HEK293 (cell line): ENCODE data around the gene ATG101.
A peak's percentile ranks its signal among the peaks of the same experiment; 100 is the strongest.

Experiments
- CTCF ChIA-PET: fragments of 350-600 bp; formaldehyde crosslinking; extraction: SDS; loops from one replicate; lab custom pipeline; 2021; ENCODE audit warnings: antibody characterized with exemption; lab: Yijun Ruan, JAX
- POLR2A ChIA-PET: fragments of 300-600 bp; formaldehyde crosslinking; extraction: SDS; loops from one replicate; lab custom pipeline; 2020; ENCODE audit warnings: antibody characterized with exemption, inconsistent platforms; lab: Yijun Ruan, JAX
- H3K27ac ChIP-seq: fragments of 200-500 bp; sonication (Bioruptor generic); 2 replicates; pipeline ENCODE4 v1.5.1; 2014; ENCODE audit warnings: low read depth, low read length, control low read depth, inconsistent platforms; ENCODE audit errors: extremely low read depth
- H3K36me3 ChIP-seq, 2 experiments: fragments of 200-500 bp in 1 of 2; sonication (Bioruptor generic) in 1 of 2; 1 replicate in 1 of 2; 2 replicates in 1 of 2; pipeline ENCODE4 v1.5.1; 2014 to 2017; ENCODE audit warnings: inconsistent platforms in 2 of 2, low read length in 2 of 2; ENCODE audit not compliant: control insufficient read depth in 2 of 2, insufficient read depth in 1 of 2
- H3K4me1 ChIP-seq: fragments of 200-500 bp; sonication (Bioruptor generic); 2 replicates; pipeline ENCODE4 v1.5.1; 2014; ENCODE audit warnings: mild to moderate bottlenecking, low read length, inconsistent platforms; ENCODE audit not compliant: control insufficient read depth, insufficient read depth
- H3K4me3 ChIP-seq: 2 replicates; pipeline ENCODE4 v1.5.1; 2011; ENCODE audit warnings: low read depth, mild to moderate bottlenecking, control low read depth, low read length, moderate library complexity
- H3K9me3 ChIP-seq: fragments of 200-500 bp; sonication (Bioruptor generic); 2 replicates; pipeline ENCODE4 v1.5.1; 2014; ENCODE audit warnings: low read depth, low read length, inconsistent platforms; ENCODE audit not compliant: control insufficient read depth, insufficient read depth
- ELK4 ChIP-seq: IDR thresholded peaks from 2 replicates; pipeline ENCODE4 v1.6.1; 2011; ENCODE audit warnings: mild to moderate bottlenecking, low read depth, low read length, borderline replicate concordance
- GLI4 ChIP-seq: fragments of 450-650 bp; formaldehyde crosslinking; IDR thresholded peaks from 2 replicates; pipeline ENCODE4 v1.5.1; 2016; ENCODE audit warnings: missing biosample characterization, missing genetic modification characterization
- GLIS2 ChIP-seq: fragments of 450-650 bp; formaldehyde crosslinking; IDR thresholded peaks from 2 replicates; pipeline ENCODE4 v1.5.1; 2016; ENCODE audit warnings: missing biosample characterization, missing genetic modification characterization
- KLF9 ChIP-seq: fragments of 450-650 bp; formaldehyde crosslinking; IDR thresholded peaks from 2 replicates; pipeline ENCODE4 v1.5.1; 2016; ENCODE audit warnings: missing biosample characterization, missing genetic modification characterization, low read depth
- OVOL3 ChIP-seq: fragments of 450-650 bp; formaldehyde crosslinking; IDR thresholded peaks from 2 replicates; pipeline ENCODE4 v1.5.1; 2016; ENCODE audit warnings: missing biosample characterization, missing genetic modification characterization
- SP2 ChIP-seq: fragments of 450-650 bp; formaldehyde crosslinking; IDR thresholded peaks from 2 replicates; pipeline ENCODE4 v1.5.1; 2016; ENCODE audit warnings: missing biosample characterization, missing genetic modification characterization
- TCF7L2 ChIP-seq: IDR thresholded peaks from 2 replicates; pipeline ENCODE4 v1.6.1; 2011; ENCODE audit warnings: low read depth, mild to moderate bottlenecking, inconsistent platforms, low read length, moderate library complexity, borderline replicate concordance
- WT1 ChIP-seq: fragments of 450-650 bp; formaldehyde crosslinking; IDR thresholded peaks from 2 replicates; pipeline ENCODE4 v1.5.1; 2016; ENCODE audit warnings: missing biosample characterization, missing genetic modification characterization
- YY1 ChIP-seq: fragments of 450-650 bp; formaldehyde crosslinking; IDR thresholded peaks from 2 replicates; pipeline ENCODE4 v1.5.1; 2018; ENCODE audit warnings: missing biosample characterization, missing genetic modification characterization
- ZBTB1 ChIP-seq: fragments of 450-650 bp; formaldehyde crosslinking; IDR thresholded peaks from 2 replicates; pipeline ENCODE4 v1.5.1; 2016; ENCODE audit warnings: missing biosample characterization, missing genetic modification characterization
- ZBTB26 ChIP-seq: fragments of 450-650 bp; formaldehyde crosslinking; optimal IDR thresholded peaks from 2 replicates; pipeline ENCODE3; 2016; ENCODE audit warnings: missing biosample characterization, mild to moderate bottlenecking, missing genetic modification characterization
- ZBTB44 ChIP-seq: fragments of 450-650 bp; IDR thresholded peaks from 2 replicates; pipeline ENCODE4 v1.5.1; 2018; ENCODE audit warnings: missing biosample characterization, mild to moderate bottlenecking, missing genetic modification characterization
- ZBTB48 ChIP-seq: fragments of 450-650 bp; formaldehyde crosslinking; IDR thresholded peaks from 2 replicates; pipeline ENCODE4 v1.5.1; 2016; ENCODE audit warnings: missing biosample characterization, missing genetic modification characterization
- ZBTB6 ChIP-seq: fragments of 450-650 bp; formaldehyde crosslinking; IDR thresholded peaks from 2 replicates; pipeline ENCODE4 v1.5.1; 2017; ENCODE audit warnings: missing biosample characterization, missing genetic modification characterization
- ZFP41 ChIP-seq: fragments of 450-650 bp; formaldehyde crosslinking; IDR thresholded peaks from 2 replicates; pipeline ENCODE4 v1.5.1; 2016; ENCODE audit warnings: missing biosample characterization, missing genetic modification characterization, borderline replicate concordance
- ZNF146 ChIP-seq: fragments of 450-650 bp; formaldehyde crosslinking; IDR thresholded peaks from 2 replicates; pipeline ENCODE4 v1.5.1; 2016; ENCODE audit warnings: missing biosample characterization, missing genetic modification characterization
- ZNF169 ChIP-seq: fragments of 450-650 bp; formaldehyde crosslinking; IDR thresholded peaks from 2 replicates; pipeline ENCODE4 v1.5.1; 2016; ENCODE audit warnings: missing biosample characterization, missing genetic modification characterization
- ZNF223 ChIP-seq: fragments of 450-650 bp; formaldehyde crosslinking; IDR thresholded peaks from 2 replicates; pipeline ENCODE4 v1.5.1; 2016; ENCODE audit warnings: missing biosample characterization, missing genetic modification characterization
- ZNF24 ChIP-seq: fragments of 450-650 bp; formaldehyde crosslinking; IDR thresholded peaks from 2 replicates; pipeline ENCODE4 v1.5.1; 2016; ENCODE audit warnings: missing biosample characterization, missing genetic modification characterization
- ZNF449 ChIP-seq: fragments of 450-650 bp; formaldehyde crosslinking; IDR thresholded peaks from 2 replicates; pipeline ENCODE4 v1.5.1; 2017; ENCODE audit warnings: missing biosample characterization, mild to moderate bottlenecking, missing genetic modification characterization, moderate library complexity
- ZNF510 ChIP-seq: fragments of 450-650 bp; formaldehyde crosslinking; IDR thresholded peaks from 2 replicates; pipeline ENCODE4 v1.5.1; 2018; ENCODE audit warnings: mild to moderate bottlenecking, missing genetic modification characterization, missing biosample characterization; ENCODE audit not compliant: insufficient replicate concordance
- ZNF621 ChIP-seq: fragments of 450-650 bp; formaldehyde crosslinking; IDR thresholded peaks from 2 replicates; pipeline ENCODE4 v1.5.1; 2017; ENCODE audit warnings: missing biosample characterization, missing genetic modification characterization
- ZNF626 ChIP-seq: fragments of 450-650 bp; sonication (Bioruptor Pico); formaldehyde crosslinking; IDR thresholded peaks from 2 replicates; pipeline ENCODE4 v1.5.1; 2018; ENCODE audit warnings: missing biosample characterization, missing genetic modification characterization, inconsistent platforms
- ZNF76 ChIP-seq: fragments of 450-650 bp; formaldehyde crosslinking; IDR thresholded peaks from 2 replicates; pipeline ENCODE4; 2016; ENCODE audit warnings: low read depth, missing biosample characterization, missing genetic modification characterization, borderline replicate concordance
- ZNF843 ChIP-seq: fragments of 450-650 bp; formaldehyde crosslinking; IDR thresholded peaks from 2 replicates; pipeline ENCODE4 v1.5.1; 2016; ENCODE audit warnings: missing biosample characterization, missing genetic modification characterization

ATG101 gene

GRCh38 chr12:52058631-52059361 lies 11.0 kb upstream of the ATG101 start:
- Histone ChIP-seq H3K36me3 (peaks cover 0 to 38% of the 10 kb centered on the region in 2 experiments; a peak in 1 of 3 replicates), H3K4me3 (no peak overlapping the region), H3K4me1 (no peaks in the 10 kb centered on the region), H3K27ac (no peak overlapping the region), H3K9me3 (no peaks in the 10 kb centered on the region)
- ChIA-PET POLR2A (no interaction called here), CTCF (interaction anchor here (0.6 to 34.8 kb wide), 4 partner anchors 11 to 1689 kb away, joined by 5 to 794 read pairs (median 8); partner anchors contain the start of gene ATG101)
- TF ChIP-seq KLF9 (tag by site-specific recombination) (no peak), ZNF223 (tag by site-specific recombination) (no peak), TCF7L2 (no peak), OVOL3 (tag by site-specific recombination) (no peak), ZNF626 (tag by site-specific recombination) (no peak), ZBTB1 (tag by site-specific recombination) (no peak), ZNF621 (tag by site-specific recombination) (no peak), ZFP41 (tag by site-specific recombination) (no peak), ZNF510 (tag by site-specific recombination) (no peak), GLIS2 (tag by site-specific recombination) (peak; percentile 40; the same call in 1 of the 2 replicates), ZBTB26 (no peak), ELK4 (no peak), ZBTB48 (no peak), ZNF843 (tag by site-specific recombination) (no peak), ZBTB44 (tag by site-specific recombination) (0 out of 2 replicates have a peak, but pooled peaks have one; percentile 18), ZNF449 (tag by site-specific recombination) (no peak), GLI4 (tag by site-specific recombination) (no peak), SP2 (tag by site-specific recombination) (peak; percentile 37; the same call in 1 of the 2 replicates), ZNF76 (tag by site-specific recombination) (no peak), ZNF169 (tag by site-specific recombination) (no peak), ZBTB6 (no peak), ZNF146 (tag by site-specific recombination) (no peak), WT1 (tag by site-specific recombination) (no peak), YY1 (no peak), ZNF24 (tag by site-specific recombination) (no peak)
